HEK293T (cell line): ENCODE results near the gene MFAP3L.
"Not testable (repeated sequence)": the region's sequence is repeated elsewhere in the genome, so short reads cannot be mapped to it uniquely, and the experiment has no call there.

ENCODE experiments used
- CTCF ChIA-PET: fragments of 350-600 bp; formaldehyde crosslinking; extraction: SDS; loops from one replicate; lab custom pipeline; 2021; ENCODE audit warnings: antibody characterized with exemption, inconsistent platforms; lab: Yijun Ruan, JAX
- POLR2A ChIA-PET: fragments of 350-600 bp; formaldehyde crosslinking; extraction: SDS; loops from one replicate; lab custom pipeline; 2020; ENCODE audit warnings: antibody characterized with exemption, inconsistent platforms; lab: Yijun Ruan, JAX
- DNase-seq: peaks from one replicate; pipeline ENCODE4 v3.0.0; 2012; ENCODE audit warnings: mixed read lengths; ENCODE audit errors: extremely low spot score
- ARNT ChIP-seq: fragments of 450-650 bp; IDR thresholded peaks from 2 replicates; pipeline ENCODE4 v1.6.1; 2017; ENCODE audit warnings: mild to moderate bottlenecking
- BHLHE40 ChIP-seq: fragments of 450-650 bp; IDR thresholded peaks from 2 replicates; pipeline ENCODE4 v1.6.1; 2016; ENCODE audit warnings: mild to moderate bottlenecking, moderate library complexity, borderline replicate concordance
- CTBP1 ChIP-seq: fragments of 450-650 bp; IDR thresholded peaks from 2 replicates; pipeline ENCODE4 v1.6.1; 2016; ENCODE audit warnings: borderline replicate concordance
- ELF4 ChIP-seq: fragments of 450-650 bp; IDR thresholded peaks from 2 replicates; pipeline ENCODE4 v1.6.1; 2017; ENCODE audit warnings: antibody characterized with exemption
- FOXA1 ChIP-seq: fragments of 450-650 bp; IDR thresholded peaks from 2 replicates; pipeline ENCODE4 v1.6.1; 2016; ENCODE audit warnings: mild to moderate bottlenecking
- FOXK2 ChIP-seq: fragments of 450-650 bp; IDR thresholded peaks from 2 replicates; pipeline ENCODE4 v1.6.1; 2016; ENCODE audit warnings: mild to moderate bottlenecking
- FOXM1 ChIP-seq: fragments of 450-650 bp; IDR thresholded peaks from 2 replicates; pipeline ENCODE4 v1.6.1; 2017; ENCODE audit warnings: mild to moderate bottlenecking, borderline replicate concordance
- HDGF ChIP-seq: fragments of 450-650 bp; IDR thresholded peaks from 2 replicates; pipeline ENCODE4 v1.6.1; 2017; ENCODE audit warnings: antibody characterized with exemption, borderline replicate concordance
- L3MBTL2 ChIP-seq: fragments of 450-650 bp; conservative IDR thresholded peaks from 2 replicates; pipeline ENCODE4 v1.6.1; 2016; ENCODE audit warnings: mild to moderate bottlenecking
- LEF1 ChIP-seq: fragments of 450-650 bp; IDR thresholded peaks from 2 replicates; pipeline ENCODE4 v1.6.1; 2017; ENCODE audit warnings: mild to moderate bottlenecking, borderline replicate concordance
- NFRKB ChIP-seq: fragments of 450-650 bp; IDR thresholded peaks from 2 replicates; pipeline ENCODE4 v1.6.1; 2016; ENCODE audit warnings: mild to moderate bottlenecking, moderate library complexity
- SP1 ChIP-seq: fragments of 450-650 bp; IDR thresholded peaks from 2 replicates; pipeline ENCODE4 v1.6.1; 2017
- SUZ12 ChIP-seq: fragments of 450-650 bp; IDR thresholded peaks from 2 replicates; pipeline ENCODE4 v1.6.1; 2016; ENCODE audit warnings: mild to moderate bottlenecking
- TARDBP ChIP-seq: fragments of 450-650 bp; IDR thresholded peaks from 2 replicates; pipeline ENCODE4 v1.6.1; 2016
- ZNF384 ChIP-seq: fragments of 450-650 bp; IDR thresholded peaks from 2 replicates; pipeline ENCODE4 v1.6.1; 2016
- TF ChIP-seq, protein P1 (sequence below): fragments of 450-650 bp; IDR thresholded peaks from 2 replicates; pipeline ENCODE4 v1.6.1; 2016

MFAP3L gene

DNA sequence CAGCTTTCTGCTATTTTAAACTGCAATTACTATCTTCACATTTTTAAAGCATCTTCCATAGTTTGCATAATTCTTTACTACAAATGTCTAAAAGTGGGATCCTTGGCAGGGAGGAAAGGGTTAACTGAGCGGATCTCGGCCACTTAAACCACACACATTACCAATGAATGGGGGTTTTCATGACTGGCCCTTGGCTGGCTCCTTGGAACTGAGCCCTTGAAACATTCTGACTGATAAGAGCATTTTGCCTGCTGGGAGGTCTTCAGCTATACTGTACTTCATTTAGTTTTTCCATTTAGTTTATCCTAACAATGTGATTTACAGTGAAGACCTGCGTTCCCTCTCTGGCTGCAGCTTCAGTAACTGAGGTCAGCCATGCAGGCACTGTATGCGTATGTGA, 31.7 kb upstream of the MFAP3L start:
- DNase-seq, result no peak
- ChIA-PET POLR2A (no interaction called here), CTCF (interaction anchor here (1.1 kb wide), 1 partner anchor 10 kb away, joined by 4 read pairs; no protein-coding TSS in a partner anchor)
- TF ChIP-seq NFRKB, result no peak

DNA sequence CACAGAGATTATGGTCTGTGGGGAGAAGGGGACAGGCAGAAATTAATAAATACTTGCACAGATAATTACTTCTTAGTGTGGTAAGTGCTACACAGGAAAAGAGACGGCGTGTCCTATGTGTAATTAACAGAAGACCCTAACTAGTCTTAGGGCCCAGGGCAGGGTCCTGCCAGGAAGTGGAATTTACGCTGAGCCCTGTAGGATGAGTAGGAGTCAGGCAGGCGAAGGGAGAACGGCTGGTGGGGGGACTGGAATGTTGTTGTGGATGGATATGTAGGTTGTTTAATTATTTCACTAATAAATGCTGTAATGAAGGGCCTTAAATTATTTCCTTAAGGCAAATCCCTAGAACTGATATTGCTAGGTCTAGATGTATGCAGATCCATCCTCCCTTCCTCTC, 26.7 kb upstream of the MFAP3L start:
- CTCF ChIA-PET, result no interaction called here
- POLR2A ChIA-PET, result no interaction called here
- no peak for TF ChIP-seq SP1
- no peak for TF ChIP-seq LEF1
- no peak for TF ChIP-seq BHLHE40
- no peak for TF ChIP-seq HDGF
- no peak for TF ChIP-seq SUZ12
- TF ChIP-seq TARDBP, result no peak
- no peak for TF ChIP-seq ELF4
- no peak for TF ChIP-seq FOXM1
- no peak for TF ChIP-seq ZNF384
- no peak for TF ChIP-seq FOXK2
- TF ChIP-seq NFRKB, result no peak
- DNase-seq, result no peak

DNA sequence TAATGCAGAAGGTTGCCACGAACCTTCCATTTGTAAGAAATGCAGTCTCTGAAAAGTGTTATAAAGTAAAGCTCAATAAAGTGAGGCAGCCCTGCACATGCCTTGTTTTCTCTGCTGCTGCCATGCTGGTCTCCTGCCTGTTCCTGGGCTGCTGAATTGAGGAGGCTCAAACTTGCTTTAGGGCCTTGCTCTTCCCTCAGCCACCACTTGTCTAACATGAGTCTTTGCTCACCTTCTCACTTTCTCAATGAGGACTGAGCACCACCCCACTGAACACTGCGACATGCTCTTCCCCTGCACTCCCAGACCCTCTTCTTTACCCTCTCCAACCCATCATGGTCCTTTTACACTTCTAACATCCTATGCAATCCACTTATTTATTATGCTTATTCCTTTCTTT, 25.2 kb upstream of the MFAP3L start:
- TF ChIP-seq, protein P1, sequence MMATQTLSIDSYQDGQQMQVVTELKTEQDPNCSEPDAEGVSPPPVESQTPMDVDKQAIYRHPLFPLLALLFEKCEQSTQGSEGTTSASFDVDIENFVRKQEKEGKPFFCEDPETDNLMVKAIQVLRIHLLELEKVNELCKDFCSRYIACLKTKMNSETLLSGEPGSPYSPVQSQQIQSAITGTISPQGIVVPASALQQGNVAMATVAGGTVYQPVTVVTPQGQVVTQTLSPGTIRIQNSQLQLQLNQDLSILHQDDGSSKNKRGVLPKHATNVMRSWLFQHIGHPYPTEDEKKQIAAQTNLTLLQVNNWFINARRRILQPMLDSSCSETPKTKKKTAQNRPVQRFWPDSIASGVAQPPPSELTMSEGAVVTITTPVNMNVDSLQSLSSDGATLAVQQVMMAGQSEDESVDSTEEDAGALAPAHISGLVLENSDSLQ, result no peak
- TF ChIP-seq BHLHE40 (no peak), ELF4 (no peak), ZNF384 (no peak), L3MBTL2 (no peak), LEF1 (no peak), NFRKB (no peak), FOXA1 (no peak), CTBP1 (no peak), HDGF (no peak), FOXK2 (no peak)
- DNase-seq, result no peak
- CTCF ChIA-PET, result interaction anchor here (5.4 kb wide), 1 partner anchor 241 kb away, joined by 54 read pairs; no protein-coding TSS in a partner anchor
- POLR2A ChIA-PET, result no interaction called here

DNA sequence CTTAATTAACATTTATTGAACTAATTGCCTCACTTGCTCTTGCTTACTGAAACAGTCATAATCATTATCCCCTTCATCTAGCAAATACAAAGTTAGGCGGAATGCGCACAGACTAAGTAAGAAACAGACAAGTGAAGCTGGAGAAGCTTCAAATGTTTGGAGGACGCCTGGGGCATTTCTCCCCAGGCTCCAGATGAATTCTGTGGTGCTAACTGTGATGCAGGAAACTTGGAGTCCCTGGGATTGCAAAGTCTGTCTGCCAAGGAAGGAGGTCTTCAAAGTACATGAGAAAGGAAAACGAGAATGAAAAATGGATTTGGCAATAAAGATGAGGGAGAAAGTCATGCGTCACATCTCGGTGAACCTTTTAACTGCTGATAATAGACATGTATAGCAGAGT, 23.6 kb upstream of the MFAP3L start:
- ChIA-PET CTCF (interaction anchor here (5.4 kb wide), 1 partner anchor 240 kb away, joined by 54 read pairs; no protein-coding TSS in a partner anchor), POLR2A (no interaction called here)
- TF ChIP-seq, protein P1, result no peak
- TF ChIP-seq FOXM1 (no peak), CTBP1 (no peak), NFRKB (no peak), ELF4 (no peak), SUZ12 (no peak), ARNT (no peak), FOXA1 (no peak), FOXK2 (no peak), HDGF (no peak), BHLHE40 (no peak), TARDBP (no peak), ZNF384 (no peak), L3MBTL2 (no peak), SP1 (no peak), LEF1 (no peak)
- no peak for DNase-seq

DNA sequence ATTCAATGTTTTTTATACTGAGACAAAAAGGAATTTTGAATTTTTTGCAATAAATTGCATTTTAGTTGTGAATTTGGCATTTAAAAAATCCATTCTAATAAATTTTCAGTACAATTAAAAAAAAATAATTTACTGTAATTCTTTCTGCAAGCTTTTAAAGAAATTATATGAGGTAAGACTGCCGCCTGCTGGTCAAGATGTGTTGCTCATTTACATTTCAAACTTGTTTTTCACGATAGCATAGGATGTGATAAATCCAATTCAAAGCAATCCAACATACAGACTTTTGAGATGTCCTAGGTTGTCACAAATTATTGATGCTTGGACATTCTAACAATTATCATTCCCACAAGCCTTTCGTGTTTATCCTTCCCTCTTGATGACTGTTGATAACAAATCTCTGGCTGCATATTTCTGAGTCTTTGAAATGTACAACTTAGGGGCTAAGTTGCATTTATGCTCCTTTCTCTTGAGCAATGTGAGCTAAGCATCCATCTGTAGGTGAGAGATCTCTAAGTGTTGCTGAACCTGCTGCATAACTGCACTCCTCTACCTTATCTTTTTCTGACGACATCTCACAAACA, 21.7 kb upstream of the MFAP3L start:
- POLR2A ChIA-PET, result interaction anchor here (0.6 kb wide), 1 partner anchor 569 kb away, joined by 3 read pairs; no protein-coding TSS in a partner anchor
- DNase-seq, result peak; percentile 36
- CTCF ChIA-PET, result interaction anchor here (0.9 to 5.4 kb wide), 5 partner anchors 10 to 248 kb away, joined by 3 to 54 read pairs (median 4); no protein-coding TSS in a partner anchor
- TF ChIP-seq NFRKB, result no peak
- no peak for TF ChIP-seq FOXK2
- no peak for TF ChIP-seq FOXM1
- no peak for TF ChIP-seq BHLHE40
- TF ChIP-seq, protein P1, result no peak
- TF ChIP-seq L3MBTL2, result no peak
- TF ChIP-seq ELF4, result no peak
- no peak for TF ChIP-seq SUZ12
- no peak for TF ChIP-seq LEF1
- TF ChIP-seq HDGF, result no peak
- no peak for TF ChIP-seq CTBP1
- no peak for TF ChIP-seq FOXA1
- no peak for TF ChIP-seq SP1
- no peak for TF ChIP-seq ZNF384
- TF ChIP-seq ARNT, result no peak

DNA sequence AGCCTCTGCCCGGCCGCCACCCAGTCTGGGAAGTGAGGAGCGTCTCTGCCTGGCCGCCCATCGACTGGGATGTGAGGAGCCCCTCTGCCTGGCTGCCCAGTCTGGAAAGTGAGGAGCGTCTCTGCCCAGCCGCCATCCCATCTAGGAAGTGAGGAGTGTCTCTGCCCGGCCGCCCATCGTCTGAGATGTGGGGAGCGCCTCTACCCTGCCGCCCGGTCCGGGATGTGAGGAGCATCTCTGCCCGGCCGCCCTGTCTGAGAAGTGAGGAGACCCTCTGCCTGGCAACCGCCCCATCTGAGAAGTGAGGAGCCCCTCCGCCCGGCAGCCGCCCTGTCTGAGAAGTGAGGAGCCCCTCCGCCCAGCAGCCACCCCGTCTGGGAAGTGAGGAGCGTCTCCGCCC, 20.0 kb upstream of the MFAP3L start:
- CTCF ChIA-PET, DNase-seq, POLR2A ChIA-PET: not testable (repeated sequence)
